Measurements from ENCODE around the gene OR9K2. TPM values are rescaled to one million over a fixed set of nuclear protein-coding genes. Genes with fewer than 3 reads are reported as not detected.
"Not testable (repeated sequence)": the region's sequence is repeated elsewhere in the genome, so short reads cannot be mapped to it uniquely, and the experiment has no call there.

Gene OR9K2
- total and polyA plus RNA-seq, 10 of the 15 experiments (the other 5 are each of a cell fraction or from before 2014, with no cell fraction given) = not detected

- BruUV-seq (replicated peaks) = no TSS peak
- no peak overlapping the region for H2AFZ ChIP-seq (ENCODE audit: control insufficient read depth, low read depth, low read length)
- H4K20me1 ChIP-seq (ENCODE audit: control insufficient read depth, insufficient read depth) = no peaks in the 10 kb centered on the region
- POLR2A ChIA-PET = no interaction called here
- ATAC-seq (no peak), DNase-seq (ENCODE audit: low read depth, low spot score) (no peak), FAIRE-seq (no peak)
- H3K9ac ChIP-seq (ENCODE audit: control insufficient read depth, insufficient read depth, low read length) = no peak overlapping the region
- no peaks in the 10 kb centered on the region for H3K4me1 ChIP-seq (ENCODE audit: control insufficient read depth, insufficient read depth, low read length)
- no peaks in the 10 kb centered on the region for H3K27me3 ChIP-seq (replicated peaks in 1 of 2; ENCODE audit: control insufficient read depth in 2 of 2, insufficient read depth in 2 of 2, low read length in 1 of 2)
- no peak overlapping the region for H3K27ac ChIP-seq (ENCODE audit: control insufficient read depth, insufficient read depth)
- no peak overlapping the region for H3K4me2 ChIP-seq (ENCODE audit: control insufficient read depth, insufficient read depth)
- no peaks in the 10 kb centered on the region for H3K36me3 ChIP-seq (ENCODE audit: control insufficient read depth in 2 of 2, insufficient read depth in 2 of 2, low read length in 1 of 2)
- TF ChIP-seq ASH2L (IDR thresholded peaks at IDR 0.05; ENCODE audit: borderline replicate concordance, low read depth) (no peak), ZBED1 (IDR thresholded peaks at IDR 0.05; ENCODE audit: borderline replicate concordance) (no peak), RCOR1 (conservative IDR thresholded peaks at IDR 0.05; ENCODE audit: low read depth, low read length) (no peak), NFXL1 (IDR thresholded peaks at IDR 0.05; ENCODE audit: borderline replicate concordance) (no peak), RUNX3 (IDR thresholded peaks at IDR 0.05; ENCODE audit: low read length) (no peak), ATF2 (IDR thresholded peaks at IDR 0.05; ENCODE audit: low read length) (no peak)
- TF ChIP-seq, protein P1, sequence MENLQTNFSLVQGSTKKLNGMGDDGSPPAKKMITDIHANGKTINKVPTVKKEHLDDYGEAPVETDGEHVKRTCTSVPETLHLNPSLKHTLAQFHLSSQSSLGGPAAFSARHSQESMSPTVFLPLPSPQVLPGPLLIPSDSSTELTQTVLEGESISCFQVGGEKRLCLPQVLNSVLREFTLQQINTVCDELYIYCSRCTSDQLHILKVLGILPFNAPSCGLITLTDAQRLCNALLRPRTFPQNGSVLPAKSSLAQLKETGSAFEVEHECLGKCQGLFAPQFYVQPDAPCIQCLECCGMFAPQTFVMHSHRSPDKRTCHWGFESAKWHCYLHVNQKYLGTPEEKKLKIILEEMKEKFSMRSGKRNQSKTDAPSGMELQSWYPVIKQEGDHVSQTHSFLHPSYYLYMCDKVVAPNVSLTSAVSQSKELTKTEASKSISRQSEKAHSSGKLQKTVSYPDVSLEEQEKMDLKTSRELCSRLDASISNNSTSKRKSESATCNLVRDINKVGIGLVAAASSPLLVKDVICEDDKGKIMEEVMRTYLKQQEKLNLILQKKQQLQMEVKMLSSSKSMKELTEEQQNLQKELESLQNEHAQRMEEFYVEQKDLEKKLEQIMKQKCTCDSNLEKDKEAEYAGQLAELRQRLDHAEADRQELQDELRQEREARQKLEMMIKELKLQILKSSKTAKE (IDR thresholded peaks at IDR 0.05; ENCODE audit: low read depth, poor library complexity, severe bottlenecking) = no peak
- no peak overlapping the region for H3K4me3 ChIP-seq
- intact Hi-C loops (cut with micrococcal nuclease; ENCODE audit: unreplicated experiment) = loop anchor here (2.0 to 5.0 kb wide), 3 partner anchors 151 to 395 kb away; partner anchors contain the start of gene MUCL1
- H3K9me3 ChIP-seq (replicated peaks; ENCODE audit: control insufficient read depth, insufficient read depth, low read length) = no peaks in the 10 kb centered on the region
- no peaks in the 10 kb centered on the region for H3K79me2 ChIP-seq (ENCODE audit: control insufficient read depth, insufficient read depth, low read length)
- RAD21 ChIA-PET (ENCODE audit: unreplicated experiment) = no interaction called here
- WGBS (ENCODE audit: insufficient coverage, insufficient replicate concordance, low lambda C conversion rate, missing lambda C conversion rate) = 0% methylated on average over 1 of the region's 1 CpG
- in situ Hi-C loops (cut with MboI) = no loop called here
- SMC1A ChIA-PET (ENCODE audit: uncharacterized antibody, unreplicated experiment) = interaction anchor here (0.7 kb wide), 1 partner anchor 151 kb away, joined by 3 read pairs; no protein-coding TSS in a partner anchor
- CTCF ChIA-PET = interaction anchor here (0.9 to 3.9 kb wide), 3 partner anchors 150 to 394 kb away, joined by 3 to 30 read pairs (median 3); no protein-coding TSS in a partner anchor
Observed at GRCh38 chr12:55143566-55143870, 17.3 kb downstream of the OR9K2 start.

DNA sequence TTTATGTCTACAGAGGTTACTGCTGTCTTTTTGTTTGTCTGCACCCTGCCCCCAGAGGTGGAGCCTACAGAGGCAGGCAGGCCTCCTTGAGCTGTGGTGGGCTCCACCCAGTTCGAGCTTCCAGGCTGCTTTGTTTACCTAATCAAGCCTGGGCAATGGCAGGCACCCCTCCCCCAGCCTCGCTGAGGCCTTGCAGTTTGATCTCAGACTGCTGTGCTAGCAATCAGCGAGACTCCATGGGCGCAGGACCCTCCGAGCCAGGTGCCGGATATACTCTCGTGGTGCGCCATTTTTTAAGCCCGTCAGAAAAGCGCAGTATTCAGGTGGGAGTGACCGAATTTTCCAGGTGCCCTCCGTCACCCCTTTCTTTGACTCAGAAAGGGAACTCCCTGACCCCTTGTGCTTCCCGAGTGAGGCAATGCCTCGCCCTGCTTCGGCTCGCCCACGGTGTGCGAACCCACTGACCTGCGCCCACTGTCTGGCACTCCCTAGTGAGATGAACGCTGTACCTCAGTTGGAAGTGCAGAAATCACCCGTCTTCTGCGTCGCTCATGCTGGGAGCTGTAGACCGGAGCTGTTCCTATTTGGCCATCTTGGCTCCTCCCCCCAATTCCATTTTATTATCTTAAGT, 40.9 kb downstream of the OR9K2 start:
- POLR2A ChIA-PET; H3K79me2 ChIP-seq (ENCODE audit: control insufficient read depth, insufficient read depth, low read length); FAIRE-seq; BruUV-seq (replicated peaks); H3K27me3 ChIP-seq (replicated peaks in 1 of 2; ENCODE audit: control insufficient read depth in 2 of 2, insufficient read depth in 2 of 2, low read length in 1 of 2); H3K27ac ChIP-seq (ENCODE audit: control insufficient read depth, insufficient read depth); H3K36me3 ChIP-seq (ENCODE audit: control insufficient read depth in 2 of 2, insufficient read depth in 2 of 2, low read length in 1 of 2); H4K20me1 ChIP-seq (ENCODE audit: control insufficient read depth, insufficient read depth); H3K4me2 ChIP-seq (ENCODE audit: control insufficient read depth, insufficient read depth); intact Hi-C loops (cut with micrococcal nuclease; ENCODE audit: unreplicated experiment); H3K9ac ChIP-seq (ENCODE audit: control insufficient read depth, insufficient read depth, low read length); H3K4me1 ChIP-seq (ENCODE audit: control insufficient read depth, insufficient read depth, low read length); ATAC-seq; SMC1A ChIA-PET (ENCODE audit: uncharacterized antibody, unreplicated experiment); RAD21 ChIA-PET (ENCODE audit: unreplicated experiment); H2AFZ ChIP-seq (ENCODE audit: control insufficient read depth, low read depth, low read length); CTCF ChIA-PET; H3K9me3 ChIP-seq (replicated peaks; ENCODE audit: control insufficient read depth, insufficient read depth, low read length); DNase-seq (ENCODE audit: low read depth, low spot score); H3K4me3 ChIP-seq; in situ Hi-C loops (cut with MboI): not testable (repeated sequence)
- 62% methylated on average over 24 of the region's 24 CpGs for WGBS (ENCODE audit: insufficient coverage, insufficient replicate concordance, low lambda C conversion rate, missing lambda C conversion rate)

Data from GM12878 (cell line).